ENCODE data around the gene TBP. TPM values are rescaled to one million over a fixed set of nuclear protein-coding genes. Genes with fewer than 3 reads are reported as not detected.

The TBP gene
- total RNA-seq, 4 donors from 2014 or later: 11.6 to 18.4 (median 16.0) TPM

- TF ChIP-seq CTCF (IDR thresholded peaks at IDR 0.05; ENCODE audit: low read depth): no peak
Observed at GRCh38 chr6:170529839-170530469, 24.2 kb upstream of the TBP start.

GRCh38 chr6:170532867-170533488 lies 21.2 kb upstream of the TBP start:
- TF ChIP-seq CTCF (IDR thresholded peaks at IDR 0.05; ENCODE audit: low read depth): no peak

- TF ChIP-seq CTCF (IDR thresholded peaks at IDR 0.05; ENCODE audit: low read depth): no peak
Observed at GRCh38 chr6:170533792-170534191, 20.4 kb upstream of the TBP start.

- no peak for TF ChIP-seq CTCF (IDR thresholded peaks at IDR 0.05; ENCODE audit: low read depth)
Observed at GRCh38 chr6:170535004-170535403, 19.2 kb upstream of the TBP start.

GRCh38 chr6:170536671-170537070 lies 17.5 kb upstream of the TBP start:
- TF ChIP-seq CTCF (IDR thresholded peaks at IDR 0.05; ENCODE audit: low read depth): no peak

- no peak for TF ChIP-seq CTCF (IDR thresholded peaks at IDR 0.05; ENCODE audit: low read depth)
Observed at GRCh38 chr6:170537329-170537728, 16.8 kb upstream of the TBP start.

GRCh38 chr6:170542031-170542719 lies 12.0 kb upstream of the TBP start:
- no peak for TF ChIP-seq CTCF (IDR thresholded peaks at IDR 0.05; ENCODE audit: low read depth)

Data from subcutaneous adipose tissue (tissue), 4 donors.